Epithelial cell of proximal tubule (primary cell): ENCODE data around the gene ZDHHC9. TPM values are rescaled to one million over a fixed set of nuclear protein-coding genes. Genes with fewer than 3 reads are reported as not detected.

Source experiments
- DNase-seq: peaks from one replicate; pipeline ENCODE4 v3.0.0-alpha.2; 2011; ENCODE audit warnings: low read depth
- H3K4me3 ChIP-seq: 2 replicates; pipeline ENCODE4 v1.5.1; 2011; ENCODE audit warnings: low read depth, mild to moderate bottlenecking, low read length
- total RNA-seq: library from RNA; depleted of rRNA; stranded (reverse); fragments of >200 nt; gene quantifications from 2 replicates; pipeline ENCODE4 v1.2.3, GENCODE V29; 2015
- TF ChIP-seq, protein P1 (sequence below): conservative IDR thresholded peaks from 2 replicates; pipeline ENCODE4 v1.5.1; 2012; ENCODE audit warnings: low read depth, mild to moderate bottlenecking, low read length

Gene ZDHHC9
- total RNA-seq, 1 donor from 2014 or later: 14.8 TPM

DNA sequence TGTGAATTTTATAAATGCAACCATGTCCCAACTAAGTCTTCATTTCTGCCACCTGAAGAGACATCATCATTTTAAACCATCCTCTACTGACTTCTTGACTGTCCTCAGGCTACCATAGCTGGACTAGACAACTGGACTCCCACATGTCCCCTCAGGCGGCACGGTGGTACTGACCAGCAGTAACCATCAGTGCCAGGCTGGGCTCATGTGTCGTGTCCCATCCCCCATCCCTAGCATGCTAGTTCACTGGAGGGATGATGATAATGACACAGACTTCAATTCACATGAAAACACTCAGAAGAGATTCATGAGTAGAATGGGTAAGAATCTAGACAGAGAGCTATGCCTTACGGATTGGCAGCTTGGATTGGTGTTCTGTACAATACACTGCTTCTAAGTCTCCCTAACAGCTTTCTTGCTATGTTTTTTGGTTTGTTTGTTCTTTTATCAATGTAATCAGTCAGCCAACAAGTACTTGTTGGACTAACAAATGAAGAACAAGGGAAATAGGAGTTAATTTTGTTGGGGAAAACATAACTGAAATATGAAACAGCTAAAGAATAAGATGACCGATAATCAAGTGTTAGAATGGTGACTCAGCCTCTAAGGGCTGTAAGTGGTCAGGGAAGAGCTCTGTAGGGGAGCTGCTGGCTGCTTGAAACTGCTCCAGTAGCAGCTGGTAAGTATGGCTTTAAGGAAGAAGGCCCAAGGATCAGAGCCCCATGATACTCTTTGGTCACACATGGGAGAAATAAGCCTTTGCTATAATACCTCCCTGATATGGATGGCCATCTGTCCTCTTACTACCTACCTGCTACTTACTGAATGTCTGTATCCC lies 10.3 kb downstream of the ZDHHC9 start:
- no peak overlapping the region for H3K4me3 ChIP-seq
- TF ChIP-seq, protein P1, sequence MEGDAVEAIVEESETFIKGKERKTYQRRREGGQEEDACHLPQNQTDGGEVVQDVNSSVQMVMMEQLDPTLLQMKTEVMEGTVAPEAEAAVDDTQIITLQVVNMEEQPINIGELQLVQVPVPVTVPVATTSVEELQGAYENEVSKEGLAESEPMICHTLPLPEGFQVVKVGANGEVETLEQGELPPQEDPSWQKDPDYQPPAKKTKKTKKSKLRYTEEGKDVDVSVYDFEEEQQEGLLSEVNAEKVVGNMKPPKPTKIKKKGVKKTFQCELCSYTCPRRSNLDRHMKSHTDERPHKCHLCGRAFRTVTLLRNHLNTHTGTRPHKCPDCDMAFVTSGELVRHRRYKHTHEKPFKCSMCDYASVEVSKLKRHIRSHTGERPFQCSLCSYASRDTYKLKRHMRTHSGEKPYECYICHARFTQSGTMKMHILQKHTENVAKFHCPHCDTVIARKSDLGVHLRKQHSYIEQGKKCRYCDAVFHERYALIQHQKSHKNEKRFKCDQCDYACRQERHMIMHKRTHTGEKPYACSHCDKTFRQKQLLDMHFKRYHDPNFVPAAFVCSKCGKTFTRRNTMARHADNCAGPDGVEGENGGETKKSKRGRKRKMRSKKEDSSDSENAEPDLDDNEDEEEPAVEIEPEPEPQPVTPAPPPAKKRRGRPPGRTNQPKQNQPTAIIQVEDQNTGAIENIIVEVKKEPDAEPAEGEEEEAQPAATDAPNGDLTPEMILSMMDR: no peak
- DNase-seq: no peak

DNA sequence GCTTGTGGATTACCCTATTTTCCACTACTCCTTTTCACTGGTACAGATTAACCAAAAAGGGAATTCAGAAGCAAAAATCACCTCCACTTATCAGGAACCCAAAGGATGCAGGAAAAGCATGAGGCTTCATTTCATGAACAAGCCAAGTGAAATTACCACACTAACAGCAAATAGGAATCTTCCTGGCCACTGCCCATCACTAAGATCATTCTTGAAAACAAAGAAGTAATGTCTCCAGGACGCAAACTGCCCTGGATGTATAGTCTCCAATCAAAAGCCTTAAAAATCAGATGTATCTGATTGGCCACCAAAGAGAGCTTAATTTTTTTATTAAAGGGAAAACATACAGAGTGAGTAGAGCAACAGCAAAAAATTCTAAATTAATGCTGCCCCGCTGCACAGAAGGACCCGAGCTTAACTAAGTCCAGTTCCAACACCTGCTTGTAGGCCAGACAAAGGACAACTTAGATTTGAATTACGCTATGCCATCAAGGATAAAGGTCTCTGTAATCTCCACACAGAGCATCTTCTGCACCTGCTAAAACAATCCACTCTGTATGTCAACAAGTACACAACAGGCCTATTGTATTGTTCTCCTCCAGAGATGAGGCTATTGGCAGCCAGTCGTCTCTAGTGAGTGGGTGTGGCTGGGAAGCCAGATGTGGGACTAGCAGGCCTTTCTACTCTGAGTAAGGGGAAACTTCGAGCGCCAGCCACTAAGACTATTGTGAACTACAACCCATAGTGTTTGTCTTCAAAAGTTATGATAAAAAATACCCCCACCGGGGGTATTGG lies 12.4 kb downstream of the ZDHHC9 start:
- no peak overlapping the region for H3K4me3 ChIP-seq
- TF ChIP-seq, protein P1: no peak
- DNase-seq: no peak

DNA sequence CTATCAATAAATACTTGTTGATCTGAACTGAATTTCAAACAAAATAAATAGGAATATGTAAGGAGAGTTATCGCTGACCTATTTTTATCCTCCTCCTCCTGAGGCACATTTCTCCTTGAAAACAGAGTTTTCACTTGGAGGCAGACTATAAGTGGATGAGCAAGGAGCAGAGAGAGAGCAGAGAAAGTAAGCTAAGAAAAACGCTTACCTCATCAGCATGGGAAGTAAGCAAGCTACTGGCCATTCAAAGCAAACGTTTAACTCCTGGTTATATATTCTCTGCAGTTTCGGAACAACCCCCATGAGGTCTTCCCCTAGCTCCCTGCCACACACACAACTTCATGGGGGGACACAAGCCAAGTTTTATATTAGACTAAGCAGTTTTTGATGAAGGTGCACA lies 13.2 kb downstream of the ZDHHC9 start:
- TF ChIP-seq, protein P1: no peak
- DNase-seq: no peak
- no peak overlapping the region for H3K4me3 ChIP-seq

DNA sequence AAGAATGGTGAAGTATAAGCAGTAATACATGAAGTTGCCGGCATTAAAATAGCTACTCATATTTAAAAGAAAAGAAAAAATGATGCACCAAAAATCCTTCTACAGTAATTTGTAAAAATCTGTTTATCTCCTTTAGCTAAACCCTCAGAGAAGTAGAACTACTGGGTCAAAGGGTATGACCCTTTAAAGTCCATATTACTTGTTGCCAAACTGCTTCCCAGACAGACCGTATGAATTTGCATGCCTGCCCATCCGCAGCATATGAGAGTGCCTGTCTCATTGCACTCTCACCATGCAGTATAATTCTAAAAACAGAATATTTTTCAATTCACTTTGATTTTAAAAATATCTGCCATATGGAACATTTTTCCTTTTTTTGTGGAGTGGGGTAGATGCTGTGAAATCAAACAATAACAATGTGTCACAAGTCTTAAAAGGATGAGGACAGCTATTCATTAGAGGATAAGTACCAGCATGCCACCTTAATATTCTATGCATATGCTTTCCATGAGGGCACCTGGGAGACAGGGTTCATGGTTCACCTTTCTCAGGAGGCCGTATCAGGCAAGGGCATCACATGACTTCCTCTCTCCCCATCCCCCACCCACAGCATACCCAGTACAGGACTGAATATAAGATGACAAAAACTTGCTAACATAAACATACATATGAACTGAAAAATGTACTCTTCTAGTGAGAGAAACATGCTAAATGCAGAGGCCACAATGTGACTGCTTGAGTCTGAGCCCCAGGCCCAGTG lies 17.8 kb downstream of the ZDHHC9 start:
- TF ChIP-seq, protein P1: no peak
- no peak overlapping the region for H3K4me3 ChIP-seq
- DNase-seq: no peak

DNA sequence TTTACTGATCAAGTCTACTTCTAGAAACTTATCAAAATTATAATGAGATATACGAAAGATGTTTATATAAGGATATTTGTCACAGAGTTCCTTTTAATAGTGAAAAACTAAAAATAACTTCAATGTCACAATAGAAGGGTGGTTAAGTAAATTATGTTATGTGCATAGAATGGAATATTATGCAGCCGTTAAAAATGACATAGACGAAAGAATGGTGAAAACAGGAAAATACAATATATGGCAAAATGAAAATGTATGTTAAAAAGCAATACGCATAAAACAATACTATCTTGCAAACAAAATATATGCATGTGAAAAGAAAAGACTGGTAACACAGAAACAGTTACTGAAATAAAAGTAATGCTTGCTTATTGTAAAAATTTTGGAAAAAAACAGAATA lies 19.1 kb downstream of the ZDHHC9 start:
- DNase-seq: no peak
- TF ChIP-seq, protein P1: no peak
- H3K4me3 ChIP-seq: no peak overlapping the region

DNA sequence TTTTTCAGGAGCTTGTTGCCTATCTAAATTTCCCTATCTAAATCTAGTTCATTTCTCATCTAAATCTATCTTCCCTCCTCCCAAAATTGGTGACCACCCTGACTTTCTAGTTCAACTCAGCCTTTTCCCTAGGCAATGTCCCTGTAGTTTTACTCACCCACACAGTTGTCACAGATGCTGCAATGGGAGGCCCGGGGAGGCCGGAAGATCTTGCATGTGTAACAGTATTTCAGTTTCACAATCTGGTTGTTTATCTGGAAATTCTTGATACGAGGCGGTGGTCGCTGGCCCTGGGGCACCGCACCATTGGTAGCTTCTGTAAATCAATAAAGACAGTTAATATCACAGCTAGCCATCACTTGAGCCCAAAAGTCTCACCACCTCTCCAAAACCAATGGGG lies 20.2 kb downstream of the ZDHHC9 start:
- TF ChIP-seq, protein P1: no peak
- no peak overlapping the region for H3K4me3 ChIP-seq
- DNase-seq: no peak
